ENCODE results near the gene ZBP1.

DNA sequence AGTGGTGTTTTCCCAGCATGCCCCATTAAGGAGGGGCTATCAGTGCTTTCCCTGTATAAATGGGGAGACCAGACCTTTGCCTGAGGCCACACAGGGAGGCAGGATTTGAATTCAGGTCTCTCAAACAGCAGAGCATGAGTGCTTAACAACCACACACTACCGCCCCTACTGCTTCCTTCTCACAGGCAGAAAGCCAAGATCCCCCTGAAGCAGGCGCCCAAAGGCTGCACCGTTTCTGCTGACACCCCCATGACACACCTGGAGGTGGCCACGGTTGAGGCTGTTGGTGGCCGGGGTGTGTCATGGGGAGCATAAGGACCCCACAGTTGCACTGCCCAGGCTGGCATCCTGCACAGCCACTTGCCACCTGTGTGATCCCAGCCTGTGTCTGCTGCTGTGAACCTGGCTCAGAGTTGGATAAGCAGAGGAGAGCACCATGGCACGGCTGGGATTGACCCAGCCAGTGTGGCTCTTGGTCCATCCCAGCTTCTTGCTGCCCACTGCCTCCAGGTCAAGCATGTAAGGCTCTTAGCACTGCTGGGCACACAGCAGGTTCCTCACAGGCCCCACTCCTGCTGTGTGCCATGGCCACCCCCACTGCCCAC lies 31.0 kb downstream of the ZBP1 start:
- no peak for TF ChIP-seq EZH2 (IDR thresholded peaks at IDR 0.05; ENCODE audit: low read depth)
- TF ChIP-seq, protein P1, sequence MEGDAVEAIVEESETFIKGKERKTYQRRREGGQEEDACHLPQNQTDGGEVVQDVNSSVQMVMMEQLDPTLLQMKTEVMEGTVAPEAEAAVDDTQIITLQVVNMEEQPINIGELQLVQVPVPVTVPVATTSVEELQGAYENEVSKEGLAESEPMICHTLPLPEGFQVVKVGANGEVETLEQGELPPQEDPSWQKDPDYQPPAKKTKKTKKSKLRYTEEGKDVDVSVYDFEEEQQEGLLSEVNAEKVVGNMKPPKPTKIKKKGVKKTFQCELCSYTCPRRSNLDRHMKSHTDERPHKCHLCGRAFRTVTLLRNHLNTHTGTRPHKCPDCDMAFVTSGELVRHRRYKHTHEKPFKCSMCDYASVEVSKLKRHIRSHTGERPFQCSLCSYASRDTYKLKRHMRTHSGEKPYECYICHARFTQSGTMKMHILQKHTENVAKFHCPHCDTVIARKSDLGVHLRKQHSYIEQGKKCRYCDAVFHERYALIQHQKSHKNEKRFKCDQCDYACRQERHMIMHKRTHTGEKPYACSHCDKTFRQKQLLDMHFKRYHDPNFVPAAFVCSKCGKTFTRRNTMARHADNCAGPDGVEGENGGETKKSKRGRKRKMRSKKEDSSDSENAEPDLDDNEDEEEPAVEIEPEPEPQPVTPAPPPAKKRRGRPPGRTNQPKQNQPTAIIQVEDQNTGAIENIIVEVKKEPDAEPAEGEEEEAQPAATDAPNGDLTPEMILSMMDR (conservative IDR thresholded peaks at IDR 0.05), result no peak

All from PC-9 (cell line).